CD4-positive, alpha-beta T cell treated with Interleukin-4 for 4 hours (primary cell): ENCODE data around the gene TRIM41.
"Not testable (repeated sequence)": the region's sequence is repeated elsewhere in the genome, so short reads cannot be mapped to it uniquely, and the experiment has no call there.

Experiments
- DNase-seq: peaks from one replicate; pipeline ENCODE4 v3.0.0-alpha.2; 2020

Gene TRIM41

GRCh38 chr5:181259283-181259682 is 36.2 kb downstream of the TRIM41 start:
- DNase-seq, result no peak

- DNase-seq, result no peak
These were observed 37.1 kb downstream of the TRIM41 start for GRCh38 chr5:181259974-181260719.

- DNase-seq, result peak; percentile 93
These were observed 37.7 kb downstream of the TRIM41 start, which contains the start of gene TRIM52 for GRCh38 chr5:181260720-181261319. Gene TRIM52 (minus strand): TSS chr5:181261143. CDS start chr5:181260813, 330 bp downstream.

- peak; percentile 77 for DNase-seq
These were observed 38.4 kb downstream of the TRIM41 start for GRCh38 chr5:181261320-181262049.

- no peak for DNase-seq
These were observed 40.6 kb downstream of the TRIM41 start for GRCh38 chr5:181263633-181264032.

GRCh38 chr5:181265092-181265671 is 42.1 kb downstream of the TRIM41 start:
- no peak for DNase-seq

- not testable (repeated sequence) for DNase-seq
These were observed 44.3 kb downstream of the TRIM41 start for GRCh38 chr5:181267291-181267904.

- DNase-seq, result not testable (repeated sequence)
These were observed 44.8 kb downstream of the TRIM41 start for GRCh38 chr5:181267907-181268306.

- no peak for DNase-seq
These were observed 48.0 kb downstream of the TRIM41 start for GRCh38 chr5:181271081-181271480.

GRCh38 chr5:181273433-181273744 is 50.3 kb downstream of the TRIM41 start:
- DNase-seq, result not testable (repeated sequence)

GRCh38 chr5:181280251-181280762 is 57.2 kb downstream of the TRIM41 start:
- no peak for DNase-seq

GRCh38 chr5:181281077-181281983 is 58.2 kb downstream of the TRIM41 start:
- no peak for DNase-seq

GRCh38 chr5:181281984-181282316 is 58.9 kb downstream of the TRIM41 start:
- no peak for DNase-seq

- DNase-seq, result not testable (repeated sequence)
These were observed 59.3 kb downstream of the TRIM41 start for GRCh38 chr5:181282415-181282814.

- DNase-seq, result no peak
These were observed 59.8 kb downstream of the TRIM41 start for GRCh38 chr5:181282874-181283273.

- no peak for DNase-seq
These were observed 60.3 kb downstream of the TRIM41 start for GRCh38 chr5:181283347-181283746.

- not testable (repeated sequence) for DNase-seq
These were observed 61.0 kb downstream of the TRIM41 start for GRCh38 chr5:181283841-181284755.
